PC-3 (cell line): Measurements from ENCODE around the gene C2CD3.

ENCODE experiments used
- CTCF ChIP-seq: fragments of 300-600 bp; sonication (generic); conservative IDR thresholded peaks from 2 replicates; pipeline ENCODE4 v1.5.1; 2017; ENCODE audit warnings: antibody characterized with exemption, low read depth, mild to moderate bottlenecking, low read length
- EZH2 ChIP-seq: fragments of 300-600 bp; sonication (generic); IDR thresholded peaks from one replicate; pipeline ENCODE4 v1.6.1; 2017; ENCODE audit warnings: antibody characterized with exemption, mild to moderate bottlenecking, low read length; ENCODE audit not compliant: unreplicated experiment

DNA sequence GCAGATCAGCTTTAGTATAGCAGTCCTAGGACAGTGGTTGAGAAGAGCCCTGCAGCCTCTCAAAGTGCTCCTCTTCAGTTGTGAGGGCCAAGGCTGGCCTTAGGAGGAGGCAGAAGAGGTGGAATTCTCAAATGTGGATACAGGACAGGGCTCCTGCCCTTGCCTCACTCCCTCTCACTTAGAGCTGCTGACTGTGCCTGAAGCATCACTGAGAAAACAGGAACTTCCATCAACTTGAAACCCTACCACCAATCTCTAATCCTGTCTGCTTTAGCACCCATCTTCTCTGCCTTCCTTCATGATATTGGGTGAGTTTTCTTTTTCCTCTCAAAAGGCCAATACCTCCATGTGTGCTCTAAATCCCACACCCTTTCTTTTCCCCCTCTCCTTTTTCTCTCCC is 147.5 kb downstream of the C2CD3 start:
- no peak for TF ChIP-seq CTCF
- no peak for TF ChIP-seq EZH2
